H9 (cell line): ENCODE measurements around the gene AACS. TPM values are rescaled to one million over a fixed set of nuclear protein-coding genes. Genes with fewer than 3 reads are reported as not detected.

Experiments
- DNase-seq: peaks from one replicate; pipeline ENCODE4 v3.0.0-alpha.2; 2017
- H2AFZ ChIP-seq: one replicate; pipeline ENCODE4 v1.6.1; 2013; ENCODE audit warnings: mild to moderate bottlenecking, low read length, control low read depth, moderate library complexity
- H2AK5ac ChIP-seq: 2 replicates; pipeline ENCODE4 v1.6.1; 2013; ENCODE audit warnings: low read length, control low read depth, mixed read lengths; ENCODE audit not compliant: insufficient read length
- H2BK120ac ChIP-seq: one replicate; pipeline ENCODE4 v1.6.1; 2013; ENCODE audit warnings: low read depth, mild to moderate bottlenecking, low read length, control low read depth, inconsistent platforms; ENCODE audit not compliant: poor library complexity, severe bottlenecking
- H2BK12ac ChIP-seq: 2 replicates; pipeline ENCODE4 v1.6.1; 2013; ENCODE audit warnings: low read length, control low read depth, mixed read lengths, low read depth; ENCODE audit not compliant: insufficient read length
- H2BK15ac ChIP-seq: 2 replicates; pipeline ENCODE4 v1.6.1; 2013; ENCODE audit warnings: low read depth, low read length, control low read depth
- H2BK20ac ChIP-seq: one replicate; pipeline ENCODE4 v1.6.1; 2013; ENCODE audit warnings: low read depth, mild to moderate bottlenecking, low read length, control low read depth, inconsistent platforms; ENCODE audit not compliant: poor library complexity, severe bottlenecking
- H2BK5ac ChIP-seq: 2 replicates; pipeline ENCODE4 v1.6.1; 2013; ENCODE audit warnings: low read length, control low read depth, mixed read lengths; ENCODE audit not compliant: insufficient read length
- H3K14ac ChIP-seq: 2 replicates; pipeline ENCODE4 v1.6.1; 2013; ENCODE audit warnings: low read length, control low read depth; ENCODE audit not compliant: insufficient read depth
- H3K18ac ChIP-seq: 2 replicates; pipeline ENCODE4 v1.6.1; 2013; ENCODE audit warnings: low read depth, mild to moderate bottlenecking, mixed read lengths, low read length, control low read depth; ENCODE audit not compliant: insufficient read length
- H3K23ac ChIP-seq: 2 replicates; pipeline ENCODE4 v1.6.1; 2013; ENCODE audit warnings: low read length, control low read depth, mixed read lengths, low read depth; ENCODE audit not compliant: insufficient read length
- H3K23me2 ChIP-seq: 2 replicates; pipeline ENCODE4 v1.6.1; 2013; ENCODE audit warnings: low read depth, mild to moderate bottlenecking, mixed read lengths, low read length, control low read depth; ENCODE audit not compliant: insufficient read length, poor library complexity, severe bottlenecking
- H3K27ac ChIP-seq: 2 replicates; pipeline ENCODE4 v1.5.1; 2013; ENCODE audit warnings: low read length, control low read depth, mixed read lengths, low read depth; ENCODE audit not compliant: insufficient read length
- H3K27me3 ChIP-seq: 2 replicates; pipeline ENCODE4 v1.6.1; 2013; ENCODE audit warnings: low read length, control low read depth, inconsistent platforms; ENCODE audit not compliant: insufficient read depth
- H3K4ac ChIP-seq: 2 replicates; pipeline ENCODE4 v1.6.1; 2013; ENCODE audit warnings: low read depth, mild to moderate bottlenecking, control low read depth, inconsistent platforms, low read length, moderate library complexity
- H3K4me1 ChIP-seq: 2 replicates; pipeline ENCODE4 v1.6.1; 2013; ENCODE audit warnings: low read length, control low read depth, inconsistent platforms; ENCODE audit not compliant: insufficient read depth
- H3K4me2 ChIP-seq: 2 replicates; pipeline ENCODE4 v1.6.1; 2013; ENCODE audit warnings: low read length, control low read depth, mixed read lengths; ENCODE audit not compliant: insufficient read length, insufficient read depth
- H3K56ac ChIP-seq: 2 replicates; pipeline ENCODE4 v1.6.1; 2013; ENCODE audit warnings: low read depth, mild to moderate bottlenecking, mixed read lengths, low read length, control low read depth; ENCODE audit not compliant: insufficient read length
- H3K79me1 ChIP-seq: 2 replicates; pipeline ENCODE4 v1.6.1; 2013; ENCODE audit warnings: low read depth, mild to moderate bottlenecking, moderate library complexity, low read length, control low read depth, inconsistent platforms; ENCODE audit not compliant: insufficient read depth, poor library complexity, severe bottlenecking
- H3K79me2 ChIP-seq: 2 replicates; pipeline ENCODE4 v1.6.1; 2013; ENCODE audit warnings: low read length, control low read depth, inconsistent platforms; ENCODE audit not compliant: insufficient read depth
- H3K9ac ChIP-seq: 2 replicates; pipeline ENCODE4 v1.6.1; 2013; ENCODE audit warnings: low read length, control low read depth, mixed read lengths; ENCODE audit not compliant: insufficient read length; ENCODE audit errors: extremely low read depth
- H3K9me3 ChIP-seq: one replicate; pipeline ENCODE4 v1.6.1; 2013; ENCODE audit warnings: low read depth, low read length, inconsistent platforms; ENCODE audit not compliant: control insufficient read depth
- H3T11ph ChIP-seq: one replicate; pipeline ENCODE4 v1.6.1; 2013; ENCODE audit warnings: mild to moderate bottlenecking, low read length, control low read depth, inconsistent platforms
- H4K20me1 ChIP-seq: one replicate; pipeline ENCODE4 v1.6.1; 2013; ENCODE audit not compliant: control insufficient read depth, insufficient read length, insufficient read depth
- H4K5ac ChIP-seq: 2 replicates; pipeline ENCODE4 v1.6.1; 2013; ENCODE audit warnings: low read depth, mild to moderate bottlenecking, mixed read lengths, low read length, control low read depth; ENCODE audit not compliant: insufficient read length
- H4K8ac ChIP-seq: replicated peaks from 2 replicates; pipeline ENCODE4 v1.6.1; 2013; ENCODE audit warnings: low read length, control low read depth, mixed read lengths, low read depth; ENCODE audit not compliant: insufficient read length
- H4K91ac ChIP-seq: 2 replicates; pipeline ENCODE4 v1.6.1; 2013; ENCODE audit warnings: low read depth, mild to moderate bottlenecking, moderate library complexity, mixed read lengths, low read length, control low read depth; ENCODE audit not compliant: insufficient read length
- H3K27ac Mint-ChIP-seq, 3 experiments: 2 replicates in 2 of 3; 3 replicates in 1 of 3; pipeline ENCODE4 v1.8.0; 2020 to 2021; ENCODE audit warnings: mixed read lengths in 3 of 3, mild to moderate bottlenecking in 1 of 3, moderate library complexity in 1 of 3
- H3K27me3 Mint-ChIP-seq: 2 replicates; pipeline ENCODE4 v1.8.0; 2021; ENCODE audit warnings: low read depth, mild to moderate bottlenecking, moderate library complexity, mixed read lengths
- H3K36me3 Mint-ChIP-seq, 3 experiments: 2 replicates in 2 of 3; 3 replicates in 1 of 3; pipeline ENCODE4 v1.8.0; 2020 to 2021; ENCODE audit warnings: low read depth in 3 of 3, mixed read lengths in 3 of 3; ENCODE audit not compliant: insufficient read depth in 1 of 3
- H3K4me1 Mint-ChIP-seq, 2 experiments: 2 replicates each; pipeline ENCODE4 v1.8.0; 2020; ENCODE audit warnings: mixed read lengths in 2 of 2
- H3K4me3 Mint-ChIP-seq, 2 experiments: 2 replicates in 1 of 2; 3 replicates in 1 of 2; pipeline ENCODE4 v1.8.0; 2020 to 2021; ENCODE audit warnings: mild to moderate bottlenecking in 2 of 2, mixed read lengths in 2 of 2, moderate library complexity in 1 of 2
- H3K9me3 Mint-ChIP-seq, 2 experiments: 2 replicates in 1 of 2; 3 replicates in 1 of 2; pipeline ENCODE4 v1.8.0; 2020; ENCODE audit warnings: mild to moderate bottlenecking in 2 of 2, mixed read lengths in 2 of 2, moderate library complexity in 1 of 2
- WGBS: extraction: QIAGEN DNeasy Blood & Tissue Kit; methylation state at CpG from one replicate; pipeline ENCODE4 v1.1.7; 2013; ENCODE audit warnings: missing lambda C conversion rate, low lambda C conversion rate, mixed read lengths; ENCODE audit not compliant: insufficient read length; ENCODE audit errors: extremely low coverage; 5-methylcytosine and 5-hydroxymethylcytosine counted together
- total RNA-seq: library from RNA; stranded (reverse); gene quantifications from 2 replicates; pipeline ENCODE4 v1.2.1, GENCODE V29; 2021
- TF ChIP-seq, protein P1 (sequence below): fragments of 200-600 bp; sonication (generic); conservative IDR thresholded peaks from 3 replicates; pipeline ENCODE4 v1.8.0; 2021; ENCODE audit warnings: antibody characterized with exemption, mild to moderate bottlenecking

AACS gene
- total RNA-seq, 1 experiment from 2014 or later, result 35.0 TPM

DNA sequence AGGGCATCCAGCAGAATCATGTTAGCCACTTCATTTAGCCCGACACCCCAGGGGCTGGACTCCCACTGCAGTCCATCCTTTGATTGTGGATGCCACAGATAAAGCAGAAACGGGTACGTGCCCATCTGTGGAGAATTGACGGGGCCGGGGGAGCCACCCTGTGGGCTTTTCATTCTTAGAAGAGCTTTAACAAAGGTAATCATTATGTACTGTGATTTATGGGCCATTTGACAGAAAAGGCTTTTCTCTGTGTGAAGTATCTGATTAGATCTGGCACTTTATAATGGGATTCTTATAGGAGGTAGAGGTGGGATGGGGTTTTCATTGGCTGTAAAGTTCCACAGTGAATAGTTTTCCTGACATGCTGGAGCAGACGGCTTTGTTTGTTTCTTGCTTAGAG lies 40.4 kb downstream of the AACS start:
- no peak overlapping the region for H2AK5ac ChIP-seq
- TF ChIP-seq, protein P1, sequence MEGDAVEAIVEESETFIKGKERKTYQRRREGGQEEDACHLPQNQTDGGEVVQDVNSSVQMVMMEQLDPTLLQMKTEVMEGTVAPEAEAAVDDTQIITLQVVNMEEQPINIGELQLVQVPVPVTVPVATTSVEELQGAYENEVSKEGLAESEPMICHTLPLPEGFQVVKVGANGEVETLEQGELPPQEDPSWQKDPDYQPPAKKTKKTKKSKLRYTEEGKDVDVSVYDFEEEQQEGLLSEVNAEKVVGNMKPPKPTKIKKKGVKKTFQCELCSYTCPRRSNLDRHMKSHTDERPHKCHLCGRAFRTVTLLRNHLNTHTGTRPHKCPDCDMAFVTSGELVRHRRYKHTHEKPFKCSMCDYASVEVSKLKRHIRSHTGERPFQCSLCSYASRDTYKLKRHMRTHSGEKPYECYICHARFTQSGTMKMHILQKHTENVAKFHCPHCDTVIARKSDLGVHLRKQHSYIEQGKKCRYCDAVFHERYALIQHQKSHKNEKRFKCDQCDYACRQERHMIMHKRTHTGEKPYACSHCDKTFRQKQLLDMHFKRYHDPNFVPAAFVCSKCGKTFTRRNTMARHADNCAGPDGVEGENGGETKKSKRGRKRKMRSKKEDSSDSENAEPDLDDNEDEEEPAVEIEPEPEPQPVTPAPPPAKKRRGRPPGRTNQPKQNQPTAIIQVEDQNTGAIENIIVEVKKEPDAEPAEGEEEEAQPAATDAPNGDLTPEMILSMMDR, result no peak

More for the DNA sequence above, 40.4 kb downstream of the AACS start:
- Histone ChIP-seq H4K20me1 (no peaks in the 10 kb centered on the region), H2BK20ac (no peak overlapping the region), H3K27me3 (no peaks in the 10 kb centered on the region), H3K27ac (no peak overlapping the region), H2BK15ac (no peak overlapping the region), H3K4ac (no peak overlapping the region), H3K14ac (no peak overlapping the region), H2BK120ac (no peak overlapping the region), H2BK5ac (no peak overlapping the region), H3K79me2 (no peaks in the 10 kb centered on the region), H3K9ac (no peak overlapping the region), H3K4me2 (no peak overlapping the region), H3K18ac (no peak overlapping the region), H4K91ac (no peak overlapping the region), H3K4me1 (no peaks in the 10 kb centered on the region), H3K23ac (no peak overlapping the region), H4K8ac (no peak overlapping the region), H3K79me1 (no peaks in the 10 kb centered on the region), H4K5ac (no peak overlapping the region), H3T11ph (no peak overlapping the region), H3K23me2 (no peaks in the 10 kb centered on the region), H2BK12ac (no peak overlapping the region), H3K56ac (no peak overlapping the region), H3K9me3 (no peaks in the 10 kb centered on the region), H2AFZ (no peak overlapping the region)
- no CpG with 5 or more reads among the region's 6 CpGs for WGBS
- Mint-ChIP-seq H3K36me3 (peaks cover 34 to 48% (median 46%) of the 10 kb centered on the region in 3 experiments), H3K4me1 (peaks cover 8 to 18% of the 10 kb centered on the region in 2 experiments), H3K4me3 (no peak overlapping the region), H3K9me3 (no peaks in the 10 kb centered on the region), H3K27ac (no peak overlapping the region), H3K27me3 (no peaks in the 10 kb centered on the region)
- no peak for DNase-seq
